ENCODE data around the gene GLIPR2.
"Not testable (repeated sequence)": the region's sequence is repeated elsewhere in the genome, so short reads cannot be mapped to it uniquely, and the experiment has no call there.

GLIPR2 gene, protein sequence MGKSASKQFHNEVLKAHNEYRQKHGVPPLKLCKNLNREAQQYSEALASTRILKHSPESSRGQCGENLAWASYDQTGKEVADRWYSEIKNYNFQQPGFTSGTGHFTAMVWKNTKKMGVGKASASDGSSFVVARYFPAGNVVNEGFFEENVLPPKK

DNA sequence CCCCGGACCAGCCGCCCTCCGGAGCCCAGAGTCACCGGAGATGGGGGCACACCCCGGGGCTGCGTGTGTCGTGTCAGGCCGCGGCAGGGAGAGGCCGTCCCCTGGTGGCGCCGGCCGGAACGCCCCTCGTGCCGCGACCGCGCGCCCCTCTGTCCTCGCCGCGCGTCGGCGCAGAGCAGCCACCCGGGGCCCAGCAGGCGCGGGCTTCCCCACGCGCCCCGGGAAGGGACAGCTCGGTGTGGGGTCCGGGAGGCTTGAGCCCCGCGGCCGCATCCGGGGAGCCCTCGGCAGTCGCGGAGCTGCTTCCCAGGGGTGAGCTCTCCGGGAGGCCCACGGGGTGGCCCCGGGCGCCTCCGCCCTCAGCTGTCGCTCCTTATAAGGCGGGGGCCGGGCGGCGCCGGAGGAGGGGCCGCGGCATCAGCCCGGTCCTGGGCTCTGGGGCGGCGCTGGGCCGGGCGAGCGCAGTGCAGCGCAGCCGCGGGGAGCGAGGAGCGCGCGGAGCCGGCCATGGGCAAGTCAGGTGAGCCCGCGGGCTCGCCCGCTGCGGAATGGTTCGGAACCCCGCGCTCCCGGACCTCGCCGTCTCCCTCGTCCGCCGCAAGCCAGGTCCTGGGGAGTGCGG lies at the start of gene GLIPR2:
TSS of gene GLIPR2 (plus strand) at position 462 of the 622 bp plus-strand sequence. CDS start at position 508, 46 bp downstream.
- TF ChIP-seq, protein P1, sequence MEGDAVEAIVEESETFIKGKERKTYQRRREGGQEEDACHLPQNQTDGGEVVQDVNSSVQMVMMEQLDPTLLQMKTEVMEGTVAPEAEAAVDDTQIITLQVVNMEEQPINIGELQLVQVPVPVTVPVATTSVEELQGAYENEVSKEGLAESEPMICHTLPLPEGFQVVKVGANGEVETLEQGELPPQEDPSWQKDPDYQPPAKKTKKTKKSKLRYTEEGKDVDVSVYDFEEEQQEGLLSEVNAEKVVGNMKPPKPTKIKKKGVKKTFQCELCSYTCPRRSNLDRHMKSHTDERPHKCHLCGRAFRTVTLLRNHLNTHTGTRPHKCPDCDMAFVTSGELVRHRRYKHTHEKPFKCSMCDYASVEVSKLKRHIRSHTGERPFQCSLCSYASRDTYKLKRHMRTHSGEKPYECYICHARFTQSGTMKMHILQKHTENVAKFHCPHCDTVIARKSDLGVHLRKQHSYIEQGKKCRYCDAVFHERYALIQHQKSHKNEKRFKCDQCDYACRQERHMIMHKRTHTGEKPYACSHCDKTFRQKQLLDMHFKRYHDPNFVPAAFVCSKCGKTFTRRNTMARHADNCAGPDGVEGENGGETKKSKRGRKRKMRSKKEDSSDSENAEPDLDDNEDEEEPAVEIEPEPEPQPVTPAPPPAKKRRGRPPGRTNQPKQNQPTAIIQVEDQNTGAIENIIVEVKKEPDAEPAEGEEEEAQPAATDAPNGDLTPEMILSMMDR (conservative IDR thresholded peaks at IDR 0.05; ENCODE audit: low read depth, low read length), result no peak
- no peak for DNase-seq (ENCODE audit: low read depth)
- H3K4me3 ChIP-seq (ENCODE audit: low read length), result peak within 1 kb of the TSS; percentile 61

DNA sequence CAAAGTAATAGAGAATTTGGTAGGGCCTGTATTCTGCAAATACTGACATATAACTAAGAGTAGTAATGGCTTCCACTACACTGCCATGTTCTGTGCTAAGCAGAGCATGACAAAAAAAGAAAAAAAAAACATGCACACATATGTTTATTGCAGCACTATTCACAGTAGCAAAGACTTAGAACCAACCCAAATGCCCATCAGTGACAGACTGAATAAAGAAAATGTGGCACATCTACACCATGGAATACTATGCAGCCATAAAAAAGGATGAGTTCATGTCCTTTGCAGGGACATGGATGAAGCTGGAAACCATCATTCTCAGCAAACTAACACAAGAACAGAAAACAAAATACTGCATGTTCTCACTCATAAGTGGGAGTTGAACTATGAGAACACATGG lies 49.5 kb upstream of the GLIPR2 start:
- not testable (repeated sequence) for H3K4me3 ChIP-seq (ENCODE audit: low read length); DNase-seq (ENCODE audit: low read depth)

DNA sequence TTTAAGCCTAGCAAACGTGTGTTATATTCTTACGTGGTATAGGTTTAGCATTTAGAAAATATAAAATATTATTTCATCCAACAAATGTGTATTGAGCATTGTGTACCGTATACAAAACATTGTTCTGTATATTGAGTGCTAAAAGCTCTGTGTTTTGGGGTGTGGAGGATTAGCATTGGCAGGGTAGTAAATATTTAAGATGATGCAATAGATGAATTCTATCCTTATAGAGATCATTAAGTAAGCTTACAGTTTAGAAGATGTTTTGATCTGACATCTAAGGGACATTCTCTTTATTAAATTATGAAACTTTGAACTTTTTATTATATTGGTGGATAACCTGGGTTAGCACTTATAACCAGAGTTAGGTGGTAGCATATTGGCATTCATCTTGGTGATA lies 48.5 kb upstream of the GLIPR2 start:
- TF ChIP-seq, protein P1 (conservative IDR thresholded peaks at IDR 0.05; ENCODE audit: low read depth, low read length), result no peak
- DNase-seq (ENCODE audit: low read depth), result no peak

DNA sequence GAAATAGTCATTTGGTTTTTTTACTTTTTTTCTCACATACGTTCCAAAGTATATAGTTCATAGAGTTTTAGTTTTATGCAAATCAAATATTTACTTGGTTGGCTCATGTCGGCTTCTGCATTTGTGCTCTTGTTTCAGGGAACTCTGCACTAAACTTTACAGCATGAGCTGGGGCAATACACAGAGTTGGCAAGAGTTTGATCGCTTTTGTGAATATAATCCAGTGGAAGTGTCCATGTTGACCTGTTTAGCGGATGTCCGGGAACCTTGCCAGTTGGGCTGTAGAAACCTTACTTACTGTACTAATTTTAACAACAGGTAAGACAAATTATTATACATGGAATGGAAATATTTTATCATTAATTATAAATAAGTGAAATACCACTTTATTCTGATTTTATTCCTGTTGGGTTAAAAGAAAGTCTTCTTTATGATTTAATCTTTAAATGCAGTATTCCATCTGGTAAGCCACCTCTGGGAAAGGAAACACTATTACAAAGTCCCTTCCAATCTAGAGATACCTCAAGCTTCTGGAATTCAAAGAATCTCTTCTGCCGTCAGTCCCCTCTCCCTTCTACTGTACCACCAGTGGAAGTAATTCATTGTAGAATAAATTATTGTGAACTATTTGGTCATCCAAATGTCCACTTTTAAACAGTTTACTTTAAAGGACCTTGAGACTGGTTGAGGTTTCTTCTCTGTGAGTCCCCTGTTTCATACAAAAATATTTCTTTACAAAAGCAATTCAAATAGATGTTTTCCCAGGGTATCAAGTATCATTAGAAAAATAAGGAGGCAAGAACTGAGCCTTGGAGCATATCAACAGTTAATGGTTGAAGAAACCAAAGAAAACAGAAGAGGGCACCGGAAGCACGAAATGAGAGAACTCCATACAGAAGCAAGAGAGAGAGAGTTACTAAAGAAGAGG lies 45.2 kb upstream of the GLIPR2 start:
- H3K4me3 ChIP-seq (ENCODE audit: low read length), result no peak overlapping the region
- DNase-seq (ENCODE audit: low read depth), result peak; percentile 46
- TF ChIP-seq, protein P1 (conservative IDR thresholded peaks at IDR 0.05; ENCODE audit: low read depth, low read length), result no peak

More for the DNA sequence above, 48.5 kb upstream of the GLIPR2 start:
- H3K4me3 ChIP-seq (ENCODE audit: low read length), result no peak overlapping the region

DNA sequence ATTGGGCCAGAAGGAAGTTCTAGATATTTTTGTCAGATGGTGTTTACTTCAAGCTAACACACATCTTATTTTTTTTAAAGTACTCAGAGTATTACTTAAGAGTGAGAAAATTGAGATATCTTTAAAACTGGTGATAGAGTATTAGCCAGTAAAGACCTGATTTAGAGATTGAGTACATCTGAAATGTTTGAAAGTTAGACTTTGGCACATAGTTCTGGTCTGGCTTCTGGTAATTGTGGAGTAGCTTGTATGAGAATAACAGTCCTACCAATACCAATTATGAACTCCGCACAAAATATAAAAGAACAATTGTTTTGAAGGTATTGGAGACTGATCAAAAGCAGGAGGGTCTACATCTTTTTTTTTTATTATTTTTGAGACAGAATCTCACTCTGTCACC lies 44.5 kb upstream of the GLIPR2 start:
- H3K4me3 ChIP-seq (ENCODE audit: low read length), result no peak overlapping the region
- TF ChIP-seq, protein P1 (conservative IDR thresholded peaks at IDR 0.05; ENCODE audit: low read depth, low read length), result no peak
- DNase-seq (ENCODE audit: low read depth), result no peak

DNA sequence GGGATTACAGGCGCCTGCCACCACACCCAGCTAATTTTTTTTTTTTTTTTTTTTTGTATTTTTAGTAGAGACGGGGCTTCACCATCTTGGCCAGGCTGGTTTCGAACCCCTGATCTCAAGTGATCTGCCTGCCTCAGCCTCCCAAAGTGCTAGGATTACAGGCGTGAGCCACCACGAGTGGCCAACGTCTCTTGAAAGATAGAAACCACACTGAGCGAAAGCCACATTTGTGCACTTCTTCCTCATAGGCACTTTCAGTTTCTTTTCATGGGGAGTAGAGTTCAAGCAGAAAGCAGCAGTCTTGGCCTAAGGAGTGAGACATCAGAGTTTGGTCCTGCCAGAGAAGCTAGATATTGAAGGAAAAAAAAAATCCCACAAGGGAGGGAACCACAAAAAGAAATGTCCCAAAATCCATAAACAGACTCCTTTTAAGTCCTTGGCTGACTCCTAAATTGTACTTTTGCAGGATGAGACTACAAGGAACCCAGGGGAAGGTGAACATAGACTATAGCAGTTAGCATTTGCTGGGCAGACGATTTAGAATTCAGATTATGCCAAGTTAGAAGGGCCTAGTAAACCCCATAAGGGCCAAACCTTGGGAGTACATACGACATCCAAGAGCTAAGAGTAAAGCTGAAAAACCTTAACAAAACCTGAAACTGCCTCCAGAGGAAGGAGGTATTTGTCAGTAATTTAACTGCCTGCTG lies 43.9 kb upstream of the GLIPR2 start:
- TF ChIP-seq, protein P1 (conservative IDR thresholded peaks at IDR 0.05; ENCODE audit: low read depth, low read length), result no peak
- no peak for DNase-seq (ENCODE audit: low read depth)
- H3K4me3 ChIP-seq (ENCODE audit: low read length), result no peak overlapping the region

DNA sequence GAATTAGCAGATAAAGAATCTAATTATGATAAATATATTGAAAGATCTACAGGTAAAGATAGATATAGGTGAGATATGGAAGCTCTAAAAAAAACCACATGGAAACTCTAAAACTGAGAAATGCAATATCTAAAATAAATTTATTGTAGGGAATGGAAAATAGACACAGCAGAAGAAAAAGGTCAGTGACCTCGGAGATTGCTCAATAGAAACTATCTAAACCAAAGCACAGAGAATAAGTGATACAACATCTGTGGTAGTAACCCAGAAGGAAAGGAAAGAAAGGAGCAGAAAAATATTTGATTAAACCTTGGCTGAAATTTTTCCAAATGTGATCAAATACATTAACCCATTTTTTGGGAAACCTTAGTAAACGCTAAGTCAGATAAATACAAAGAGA lies 43.1 kb upstream of the GLIPR2 start:
- no peak overlapping the region for H3K4me3 ChIP-seq (ENCODE audit: low read length)
- DNase-seq (ENCODE audit: low read depth), result no peak
- TF ChIP-seq, protein P1 (conservative IDR thresholded peaks at IDR 0.05; ENCODE audit: low read depth, low read length), result no peak

All from retinal pigment epithelial cell (primary cell).